Kidney glomerular epithelial cell (primary cell): ENCODE measurements around the gene PPTC7.
A peak's percentile ranks its signal among the peaks of the same experiment; 100 is the strongest.
"Not testable (repeated sequence)": the region's sequence is repeated elsewhere in the genome, so short reads cannot be mapped to it uniquely, and the experiment has no call there.

Experiments
- DNase-seq: peaks from one replicate; lab custom pipeline; 2025; lab: John Stamatoyannopoulos, UW

PPTC7 gene

GRCh38 chr12:110583137-110584059 lies at the start of gene PPTC7:
Gene PPTC7, minus strand, starts transcription at chr12:110583318. Its CDS starts 287 bp downstream, at chr12:110583031.
- peak; percentile 90 for DNase-seq

- DNase-seq: no peak
These were observed 44.5 kb upstream of the PPTC7 start for GRCh38 chr12:110627500-110628195.

- no peak for DNase-seq
These were observed 39.5 kb upstream of the PPTC7 start for GRCh38 chr12:110622582-110622981.

GRCh38 chr12:110619534-110619953 lies 36.4 kb upstream of the PPTC7 start:
- no peak for DNase-seq

- no peak for DNase-seq
These were observed 33.5 kb upstream of the PPTC7 start for GRCh38 chr12:110616471-110617115.

- DNase-seq: no peak
These were observed 32.1 kb upstream of the PPTC7 start for GRCh38 chr12:110615171-110615570.

- DNase-seq: peak; percentile 89
These were observed 30.9 kb upstream of the PPTC7 start, which contains the start of gene TCTN1 for GRCh38 chr12:110613771-110614684. Gene TCTN1, plus strand, starts transcription at chr12:110614129. Its CDS starts 54 bp downstream, at chr12:110614183.

- DNase-seq: no peak
These were observed 30.1 kb upstream of the PPTC7 start for GRCh38 chr12:110613071-110613770.

- DNase-seq: no peak
These were observed 23.1 kb upstream of the PPTC7 start for GRCh38 chr12:110606253-110606611.

- peak; percentile 38 for DNase-seq
These were observed 19.1 kb upstream of the PPTC7 start for GRCh38 chr12:110602085-110602814.

GRCh38 chr12:110600254-110600653 lies 17.1 kb upstream of the PPTC7 start:
- DNase-seq: peak; percentile 35

- DNase-seq: no peak
These were observed 16.2 kb upstream of the PPTC7 start for GRCh38 chr12:110599334-110599733.

GRCh38 chr12:110597885-110598284 lies 14.8 kb upstream of the PPTC7 start:
- DNase-seq: no peak

GRCh38 chr12:110592919-110593318 lies 9.8 kb upstream of the PPTC7 start:
- DNase-seq: not testable (repeated sequence)

- no peak for DNase-seq
These were observed 9.0 kb upstream of the PPTC7 start for GRCh38 chr12:110592078-110592477.

GRCh38 chr12:110591451-110592051 lies 8.4 kb upstream of the PPTC7 start:
- no peak for DNase-seq

- no peak for DNase-seq
These were observed 7.7 kb upstream of the PPTC7 start for GRCh38 chr12:110590806-110591326.

GRCh38 chr12:110590059-110590458 lies 6.9 kb upstream of the PPTC7 start:
- DNase-seq: no peak

- not testable (repeated sequence) for DNase-seq
These were observed 4.0 kb upstream of the PPTC7 start for GRCh38 chr12:110587102-110587501.
